AG09319 (cell line): ENCODE data around the gene SCRN2.
A peak's percentile ranks its signal among the peaks of the same experiment; 100 is the strongest.

Experiments used
- DNase-seq: peaks from one replicate; pipeline ENCODE4 v3.0.0-alpha.2; 2010; ENCODE audit warnings: low read depth; ENCODE audit errors: extremely low read depth
- TF ChIP-seq, protein P1 (sequence below): IDR thresholded peaks from 2 replicates; pipeline ENCODE4 v1.5.1; 2011; ENCODE audit warnings: low read depth, mild to moderate bottlenecking, inconsistent platforms, low read length, moderate library complexity

The SCRN2 gene

DNA sequence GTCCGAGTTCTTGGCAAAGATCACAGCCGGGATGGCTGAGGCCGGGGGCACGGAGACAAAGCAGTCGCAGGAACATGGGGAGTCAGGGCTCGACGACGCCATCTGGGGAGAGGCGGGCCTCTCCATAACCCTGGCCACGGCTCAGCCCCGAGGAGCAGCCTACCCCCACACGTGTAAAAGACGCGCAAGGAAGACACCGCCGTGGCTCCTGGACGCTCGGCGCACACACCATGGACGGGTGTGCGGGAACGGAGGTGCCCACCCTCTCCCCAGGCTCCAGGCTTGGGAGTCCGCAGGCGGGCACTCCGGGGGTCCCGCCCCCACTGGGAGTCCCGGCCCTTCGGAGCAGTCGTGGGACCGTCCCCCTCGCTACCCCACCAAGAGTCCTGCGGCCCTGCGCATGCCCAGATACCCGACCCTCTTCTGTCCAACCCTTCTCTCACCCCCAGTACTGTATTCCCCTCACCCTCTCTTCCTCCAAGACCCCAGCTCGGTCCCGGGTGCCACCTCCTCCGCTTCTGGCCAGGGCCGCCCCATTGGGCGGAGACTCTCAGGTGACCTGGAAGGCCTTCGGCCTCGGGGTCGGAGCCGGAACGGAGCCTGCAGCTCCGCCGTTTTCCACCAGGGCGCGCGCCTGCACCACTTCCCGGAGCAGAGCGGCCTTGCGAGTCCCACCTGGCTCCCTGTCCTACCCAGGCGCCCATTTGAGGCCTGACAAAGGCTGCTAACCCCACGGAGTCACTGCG lies at the start of gene SCRN2:
Gene SCRN2 (minus strand): TSS at position 532 of the 746 bp plus-strand sequence. CDS start 430 bp downstream, at position 102.
- DNase-seq = peak; percentile 59
- TF ChIP-seq, protein P1, sequence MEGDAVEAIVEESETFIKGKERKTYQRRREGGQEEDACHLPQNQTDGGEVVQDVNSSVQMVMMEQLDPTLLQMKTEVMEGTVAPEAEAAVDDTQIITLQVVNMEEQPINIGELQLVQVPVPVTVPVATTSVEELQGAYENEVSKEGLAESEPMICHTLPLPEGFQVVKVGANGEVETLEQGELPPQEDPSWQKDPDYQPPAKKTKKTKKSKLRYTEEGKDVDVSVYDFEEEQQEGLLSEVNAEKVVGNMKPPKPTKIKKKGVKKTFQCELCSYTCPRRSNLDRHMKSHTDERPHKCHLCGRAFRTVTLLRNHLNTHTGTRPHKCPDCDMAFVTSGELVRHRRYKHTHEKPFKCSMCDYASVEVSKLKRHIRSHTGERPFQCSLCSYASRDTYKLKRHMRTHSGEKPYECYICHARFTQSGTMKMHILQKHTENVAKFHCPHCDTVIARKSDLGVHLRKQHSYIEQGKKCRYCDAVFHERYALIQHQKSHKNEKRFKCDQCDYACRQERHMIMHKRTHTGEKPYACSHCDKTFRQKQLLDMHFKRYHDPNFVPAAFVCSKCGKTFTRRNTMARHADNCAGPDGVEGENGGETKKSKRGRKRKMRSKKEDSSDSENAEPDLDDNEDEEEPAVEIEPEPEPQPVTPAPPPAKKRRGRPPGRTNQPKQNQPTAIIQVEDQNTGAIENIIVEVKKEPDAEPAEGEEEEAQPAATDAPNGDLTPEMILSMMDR = peak; percentile 94

DNA sequence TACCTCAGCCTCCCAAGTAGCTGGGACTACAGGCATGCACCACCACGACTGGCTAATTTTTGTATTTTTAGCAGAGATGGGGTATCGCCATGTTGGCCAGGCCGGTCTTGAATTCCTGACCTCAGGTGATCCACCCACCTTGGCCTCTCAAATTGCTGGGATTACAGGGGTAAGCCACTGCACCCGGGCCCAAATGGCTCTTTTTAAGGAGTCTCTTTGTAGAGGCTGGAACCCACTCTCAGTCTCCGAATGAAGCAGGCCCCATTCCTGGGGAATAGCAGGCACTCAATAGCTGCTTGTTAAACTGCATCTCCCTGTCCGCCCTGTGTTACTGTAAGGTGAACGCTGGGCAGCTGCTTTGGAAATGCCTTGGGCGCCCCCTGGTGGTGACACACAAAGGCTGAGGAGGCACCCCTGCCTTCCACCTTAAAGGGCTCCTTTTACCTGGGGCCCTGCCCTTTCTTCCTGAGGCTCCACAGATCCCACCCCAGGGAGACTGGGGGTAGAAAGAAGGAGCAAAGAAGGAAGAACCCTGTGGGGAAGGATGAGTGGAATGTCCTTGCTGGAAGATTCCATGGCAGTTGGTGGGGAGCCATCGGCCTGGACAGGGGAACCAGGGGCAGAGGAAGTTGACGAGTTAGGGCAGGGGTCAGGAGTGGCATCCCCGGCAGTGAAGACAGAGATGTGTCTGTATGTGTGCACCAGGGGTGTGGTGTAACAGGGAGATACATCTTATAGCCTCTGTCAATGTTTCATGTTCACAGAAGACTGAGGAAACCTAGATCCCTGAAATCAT lies 48.9 kb upstream of the SCRN2 start:
- TF ChIP-seq, protein P1 = peak; percentile 92
- DNase-seq = peak; percentile 49

DNA sequence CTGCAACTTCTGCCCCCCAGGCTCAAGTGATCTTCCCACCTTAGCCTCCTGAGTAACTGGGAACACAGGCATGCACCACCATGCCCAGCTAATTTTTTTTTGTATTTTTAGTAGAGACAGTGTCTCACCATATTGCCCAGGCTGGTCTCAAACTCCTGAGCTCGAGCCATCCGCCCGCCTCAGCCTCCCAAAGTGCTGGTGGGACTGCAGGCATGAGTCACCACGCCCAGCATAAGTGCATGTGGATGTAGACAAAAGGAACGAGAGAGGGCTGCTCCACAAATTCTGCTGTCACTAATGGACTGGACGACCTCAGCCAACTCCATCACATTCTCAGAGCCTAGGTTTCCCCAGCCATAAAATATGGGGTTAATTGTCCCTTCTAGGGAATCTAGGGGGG lies 47.2 kb upstream of the SCRN2 start:
- DNase-seq = no peak
- TF ChIP-seq, protein P1 = no peak

DNA sequence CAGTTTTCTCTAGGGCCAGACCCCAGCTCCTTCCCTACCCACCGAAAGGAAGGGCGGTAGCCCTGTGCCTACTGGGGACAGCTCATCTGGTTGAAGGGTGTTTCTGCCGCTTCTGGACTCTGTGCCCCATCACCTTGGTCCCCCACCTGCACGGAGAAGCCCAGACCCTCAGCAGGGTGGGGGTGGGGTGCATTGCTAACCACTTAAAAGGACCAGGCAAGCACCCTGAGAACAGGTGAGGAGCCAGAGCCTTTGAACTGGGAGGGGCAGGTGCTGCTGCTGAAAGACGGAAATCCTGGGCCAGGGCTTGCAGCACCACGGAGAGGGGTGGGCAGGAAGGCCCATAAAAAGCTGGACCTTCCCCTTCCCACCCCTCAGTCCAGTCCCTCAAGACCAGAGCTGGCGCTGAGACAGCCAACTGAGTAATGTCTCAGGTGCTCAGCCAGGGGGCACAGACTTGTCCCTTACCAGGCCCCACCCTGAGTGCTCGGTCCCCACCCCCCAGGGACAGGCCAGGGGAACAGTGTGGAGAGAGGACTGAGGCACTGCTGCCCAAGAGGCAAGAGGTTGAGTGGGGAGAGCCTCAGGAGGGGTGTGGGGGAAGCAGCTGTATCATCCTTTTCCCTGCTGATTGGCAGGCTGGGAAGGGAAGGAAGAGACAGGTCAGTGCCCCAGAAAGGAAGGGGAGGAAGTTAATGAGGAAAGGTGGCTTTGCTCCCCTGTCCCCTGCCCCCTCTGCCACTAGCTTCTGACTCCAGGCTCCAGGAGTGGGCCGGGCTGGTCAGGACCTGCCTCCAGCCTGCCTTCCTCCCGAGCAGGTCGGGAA lies 44.0 kb upstream of the SCRN2 start:
- DNase-seq = no peak
- TF ChIP-seq, protein P1 = no peak

DNA sequence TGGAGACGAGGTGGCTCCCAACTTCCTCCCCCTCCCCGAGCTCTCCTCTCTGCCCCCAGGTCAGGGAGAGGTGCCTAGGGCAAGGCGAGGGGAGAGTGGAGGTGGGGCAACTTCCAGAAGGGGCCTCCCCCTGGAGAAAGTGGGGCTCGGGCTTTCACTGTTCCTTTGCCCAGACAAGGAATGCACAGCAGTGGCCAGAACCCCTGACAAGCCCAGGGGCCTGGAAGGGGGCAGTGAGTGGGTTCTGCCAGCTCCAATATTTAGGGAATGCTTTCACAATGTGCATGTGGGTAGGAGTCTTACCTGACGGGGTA lies 43.3 kb upstream of the SCRN2 start:
- DNase-seq = no peak
- TF ChIP-seq, protein P1 = no peak

DNA sequence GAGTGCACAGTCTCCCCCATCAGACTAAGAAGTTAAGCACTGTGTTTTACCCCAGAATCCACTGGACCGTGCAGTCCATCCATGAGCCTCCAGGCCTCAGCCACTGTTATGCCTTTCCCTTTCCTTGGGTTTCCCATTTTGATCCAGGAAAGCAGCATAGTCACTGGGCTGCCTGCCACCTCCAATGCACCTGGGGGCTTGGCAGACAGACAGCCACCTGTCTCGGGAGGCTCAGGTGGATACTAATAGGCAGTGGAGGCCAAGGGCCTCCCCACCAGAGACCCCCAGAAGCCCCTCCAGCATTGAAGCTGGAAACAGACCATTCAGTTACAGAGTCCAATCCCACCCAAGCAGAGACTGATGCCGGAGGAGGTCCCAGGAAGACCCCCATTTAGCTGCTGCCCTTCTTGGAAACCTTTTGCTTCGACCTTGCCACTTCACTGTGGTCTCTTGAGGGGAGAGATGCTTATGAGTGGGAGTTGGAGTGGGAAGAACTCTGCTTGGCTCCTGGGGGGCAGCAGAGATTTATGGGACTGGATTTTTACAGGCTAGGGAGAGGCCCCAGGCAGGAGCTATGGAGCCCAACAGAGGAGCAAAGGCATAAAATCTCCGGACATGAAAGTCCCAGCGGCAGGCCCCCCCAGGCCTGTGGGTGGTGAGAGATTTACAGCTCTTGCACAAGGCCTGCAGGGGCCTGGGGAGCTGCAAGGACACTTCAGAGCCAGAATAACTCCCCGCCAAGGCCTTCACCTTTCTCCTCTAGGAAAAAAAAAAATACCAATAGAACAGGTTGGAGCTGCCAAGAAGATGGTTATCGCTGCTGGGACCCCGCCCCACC lies 42.7 kb upstream of the SCRN2 start:
- TF ChIP-seq, protein P1 = no peak
- DNase-seq = no peak
